Tibial nerve (tissue), 4 donors: ENCODE data around the gene RYK. TPM values are rescaled to one million over a fixed set of nuclear protein-coding genes. Genes with fewer than 3 reads are reported as not detected.

Experiments
- DNase-seq, 2 donors: peaks; one replicate each; pipeline ENCODE4 v3.0.0-alpha.2; 2019; ENCODE audit warnings: low spot score in 2 of 2
- H3K27ac ChIP-seq, 4 donors: fragments of 200-600 bp; sonication (generic) in 3 of 4; one replicate each; pipeline ENCODE4 v1.5.1; 2017 to 2019; ENCODE audit warnings: mild to moderate bottlenecking in 1 of 4
- H3K27me3 ChIP-seq, 2 donors: fragments of 200-600 bp; sonication (generic) in 1 of 2; one replicate each; pipeline versions ENCODE4 v1.5.1 to v1.6.0; 2017 to 2019
- H3K36me3 ChIP-seq, 3 donors: fragments of 200-600 bp; sonication (generic); one replicate each; pipeline ENCODE4 v1.5.1; 2018 to 2019
- H3K4me1 ChIP-seq, 4 donors: fragments of 200-600 bp; sonication (generic) in 3 of 4; one replicate each; pipeline ENCODE4 v1.5.1; 2017 to 2019
- H3K4me3 ChIP-seq, 4 donors: fragments of 200-600 bp; sonication (generic) in 3 of 4; one replicate each; pipeline ENCODE4 v1.5.1; 2017 to 2019; ENCODE audit warnings: mild to moderate bottlenecking in 1 of 4, moderate library complexity in 1 of 4
- H3K9me3 ChIP-seq, 4 donors: fragments of 200-600 bp; sonication (generic) in 3 of 4; one replicate each; pipeline ENCODE4 v1.5.1; 2017 to 2019
- CTCF ChIP-seq, 5 experiments: fragments of 200-600 bp in 3 of 5; fragments of 450-650 bp in 2 of 5; sonication (generic) in 3 of 5; IDR thresholded peaks; one replicate each; pipeline ENCODE4 v1.5.1; 2016 to 2019; ENCODE audit warnings: antibody characterized with exemption in 5 of 5, mild to moderate bottlenecking in 3 of 5, moderate library complexity in 2 of 5
- EP300 ChIP-seq, 2 donors: sonication (generic); formaldehyde crosslinking; IDR thresholded peaks; one replicate each; pipeline ENCODE4 v1.6.1; 2017; ENCODE audit warnings: antibody characterized with exemption in 2 of 2, mild to moderate bottlenecking in 1 of 2
- POLR2A ChIP-seq, 2 donors: fragments of 450-650 bp; IDR thresholded peaks; one replicate each; pipeline ENCODE4 v1.6.1; 2017; ENCODE audit warnings: antibody characterized with exemption in 2 of 2, mild to moderate bottlenecking in 2 of 2, moderate library complexity in 2 of 2
- WGBS, 2 donors: methylation state at CpG; one replicate each; pipeline ENCODE4 v1.1.5; 2018; 5-methylcytosine and 5-hydroxymethylcytosine counted together
- total RNA-seq, 4 donors: library from RNA; depleted of rRNA; stranded (reverse); fragments of >200 nt; gene quantifications; one replicate each; pipeline ENCODE4 v1.1.0, GENCODE V29; 2016

The RYK gene
- total RNA-seq, 4 donors from 2014 or later: 33.9 to 69.9 (median 57.8) TPM

GRCh38 chr3:134274571-134274970 lies 23.9 kb upstream of the RYK start:
- peaks cover 0 to 3% (median 0%) of the 10 kb centered on the region in 4 donors for H3K4me1 ChIP-seq
- no peak overlapping the region for H3K4me3 ChIP-seq
- no peak overlapping the region for H3K27ac ChIP-seq
- H3K9me3 ChIP-seq: no peaks in the 10 kb centered on the region
- no peak for TF ChIP-seq POLR2A (IDR thresholded peaks at IDR 0.05)
- no peak for TF ChIP-seq CTCF (IDR thresholded peaks at IDR 0.05)
- no peak for TF ChIP-seq EP300 (IDR thresholded peaks at IDR 0.05)
- H3K27me3 ChIP-seq: no peaks in the 10 kb centered on the region
- no peak for DNase-seq
- H3K36me3 ChIP-seq: no peaks in the 10 kb centered on the region

- H3K27me3 ChIP-seq: peaks cover 0 to 3% of the 10 kb centered on the region in 2 donors
- 83 to 91% methylated on average over 1 of the region's 1 CpG for WGBS, 2 donors
- H3K9me3 ChIP-seq: no peaks in the 10 kb centered on the region
- TF ChIP-seq CTCF (IDR thresholded peaks at IDR 0.05): no peak
- no peak for TF ChIP-seq EP300 (IDR thresholded peaks at IDR 0.05)
- no peak for TF ChIP-seq POLR2A (IDR thresholded peaks at IDR 0.05)
- no peak overlapping the region for H3K4me3 ChIP-seq
- H3K36me3 ChIP-seq: no peaks in the 10 kb centered on the region
- no peak overlapping the region for H3K27ac ChIP-seq
- no peak for DNase-seq
- no peaks in the 10 kb centered on the region for H3K4me1 ChIP-seq
Measured at GRCh38 chr3:134267996-134268395, 17.3 kb upstream of the RYK start.

GRCh38 chr3:134260987-134261386 lies 10.3 kb upstream of the RYK start:
- Histone ChIP-seq H3K9me3 (no peaks in the 10 kb centered on the region), H3K4me3 (no peak overlapping the region), H3K4me1 (no peaks in the 10 kb centered on the region), H3K27ac (no peak overlapping the region), H3K36me3 (no peaks in the 10 kb centered on the region), H3K27me3 (no peaks in the 10 kb centered on the region)
- 33 to 47% methylated on average over 1 of the region's 1 CpG for WGBS, 2 donors
- no peak for DNase-seq
- no peak for TF ChIP-seq POLR2A (IDR thresholded peaks at IDR 0.05)
- TF ChIP-seq CTCF (IDR thresholded peaks at IDR 0.05): no peak
- TF ChIP-seq EP300 (IDR thresholded peaks at IDR 0.05): no peak

GRCh38 chr3:134258761-134259347 lies 8.2 kb upstream of the RYK start:
- no peaks in the 10 kb centered on the region for H3K4me1 ChIP-seq
- 83 to 85% methylated on average over 4 of the region's 4 CpGs for whole genome bisulfite sequencing, 2 donors
- no peaks in the 10 kb centered on the region for H3K9me3 ChIP-seq
- no peak for TF ChIP-seq EP300 (IDR thresholded peaks at IDR 0.05)
- no peak for TF ChIP-seq POLR2A (IDR thresholded peaks at IDR 0.05)
- TF ChIP-seq CTCF (IDR thresholded peaks at IDR 0.05): no peak
- no peaks in the 10 kb centered on the region for H3K36me3 ChIP-seq
- H3K27ac ChIP-seq: no peak overlapping the region
- no peaks in the 10 kb centered on the region for H3K27me3 ChIP-seq
- no peak overlapping the region for H3K4me3 ChIP-seq
- no peak for DNase-seq

- no peak overlapping the region for H3K27ac ChIP-seq
- TF ChIP-seq EP300 (IDR thresholded peaks at IDR 0.05) (no peak), CTCF (IDR thresholded peaks at IDR 0.05) (no peak), POLR2A (IDR thresholded peaks at IDR 0.05) (no peak)
- H3K4me1 ChIP-seq: peaks cover 0 to 17% (median 0%) of the 10 kb centered on the region in 4 donors
- no peak for DNase-seq
- H3K36me3 ChIP-seq: no peaks in the 10 kb centered on the region
- no peaks in the 10 kb centered on the region for H3K27me3 ChIP-seq
- no peaks in the 10 kb centered on the region for H3K9me3 ChIP-seq
- no peak overlapping the region for H3K4me3 ChIP-seq
Measured at GRCh38 chr3:134255404-134255803, 4.7 kb upstream of the RYK start.
